GM12801 (cell line): ENCODE measurements around the gene RAD23A.

Experiments used
- TF ChIP-seq, protein P1 (sequence below): IDR thresholded peaks from one replicate; pipeline ENCODE4 v1.5.1; 2011; ENCODE audit warnings: control low read depth; ENCODE audit not compliant: insufficient read length; ENCODE audit errors: extremely low read depth

The RAD23A gene

GRCh38 chr19:12945479-12946091, at the start of gene RAD23A:
RAD23A (plus strand) TSS chr19:12945862; CDS start chr19:12945949, 87 bp downstream.
- TF ChIP-seq, protein P1, sequence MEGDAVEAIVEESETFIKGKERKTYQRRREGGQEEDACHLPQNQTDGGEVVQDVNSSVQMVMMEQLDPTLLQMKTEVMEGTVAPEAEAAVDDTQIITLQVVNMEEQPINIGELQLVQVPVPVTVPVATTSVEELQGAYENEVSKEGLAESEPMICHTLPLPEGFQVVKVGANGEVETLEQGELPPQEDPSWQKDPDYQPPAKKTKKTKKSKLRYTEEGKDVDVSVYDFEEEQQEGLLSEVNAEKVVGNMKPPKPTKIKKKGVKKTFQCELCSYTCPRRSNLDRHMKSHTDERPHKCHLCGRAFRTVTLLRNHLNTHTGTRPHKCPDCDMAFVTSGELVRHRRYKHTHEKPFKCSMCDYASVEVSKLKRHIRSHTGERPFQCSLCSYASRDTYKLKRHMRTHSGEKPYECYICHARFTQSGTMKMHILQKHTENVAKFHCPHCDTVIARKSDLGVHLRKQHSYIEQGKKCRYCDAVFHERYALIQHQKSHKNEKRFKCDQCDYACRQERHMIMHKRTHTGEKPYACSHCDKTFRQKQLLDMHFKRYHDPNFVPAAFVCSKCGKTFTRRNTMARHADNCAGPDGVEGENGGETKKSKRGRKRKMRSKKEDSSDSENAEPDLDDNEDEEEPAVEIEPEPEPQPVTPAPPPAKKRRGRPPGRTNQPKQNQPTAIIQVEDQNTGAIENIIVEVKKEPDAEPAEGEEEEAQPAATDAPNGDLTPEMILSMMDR = no peak

DNA sequence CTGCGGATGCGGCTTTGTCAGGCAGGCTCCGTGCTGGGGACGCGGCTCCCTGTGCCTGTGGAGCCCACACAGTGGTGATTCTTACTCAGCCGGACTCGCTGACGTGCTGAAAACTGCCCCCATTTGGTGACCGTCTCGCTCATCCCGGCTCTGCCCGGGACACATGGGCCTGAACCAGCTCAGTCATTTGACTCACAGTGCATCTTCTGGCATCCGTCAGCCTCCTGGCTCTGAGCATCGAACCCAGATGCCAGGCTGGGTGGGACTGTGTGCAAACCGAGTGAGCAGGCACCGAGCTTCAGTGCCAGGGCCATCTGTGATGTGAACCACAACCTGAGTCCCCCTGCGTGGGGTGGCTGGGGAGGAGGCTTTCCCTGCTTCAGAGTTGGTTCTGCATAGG, 49.2 kb upstream of the RAD23A start:
- TF ChIP-seq, protein P1 = no peak

GRCh38 chr19:12899891-12900518, 45.7 kb upstream of the RAD23A start:
- TF ChIP-seq, protein P1 = no peak

DNA sequence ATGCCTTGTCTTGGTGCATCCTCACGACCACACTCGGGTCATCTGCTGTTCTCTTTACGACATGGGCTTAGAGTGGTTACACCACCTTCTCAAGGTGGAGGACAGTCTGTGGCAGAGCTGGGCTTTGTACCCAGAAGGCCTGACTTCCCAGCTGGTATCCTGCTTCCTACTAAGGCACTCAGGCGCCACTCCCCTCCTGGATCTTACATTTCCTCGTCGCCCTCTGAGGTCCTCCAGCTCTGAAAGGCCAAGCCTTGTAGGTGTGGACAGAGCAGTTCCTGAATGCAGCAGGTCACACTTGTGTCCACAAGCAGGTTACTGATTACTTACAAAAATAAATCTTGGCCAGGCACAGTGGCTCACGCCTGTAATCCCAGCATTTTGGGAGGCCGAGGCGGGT, 38.5 kb upstream of the RAD23A start:
- TF ChIP-seq, protein P1 = no peak

GRCh38 chr19:12912571-12912970, 33.1 kb upstream of the RAD23A start:
- TF ChIP-seq, protein P1 = no peak

DNA sequence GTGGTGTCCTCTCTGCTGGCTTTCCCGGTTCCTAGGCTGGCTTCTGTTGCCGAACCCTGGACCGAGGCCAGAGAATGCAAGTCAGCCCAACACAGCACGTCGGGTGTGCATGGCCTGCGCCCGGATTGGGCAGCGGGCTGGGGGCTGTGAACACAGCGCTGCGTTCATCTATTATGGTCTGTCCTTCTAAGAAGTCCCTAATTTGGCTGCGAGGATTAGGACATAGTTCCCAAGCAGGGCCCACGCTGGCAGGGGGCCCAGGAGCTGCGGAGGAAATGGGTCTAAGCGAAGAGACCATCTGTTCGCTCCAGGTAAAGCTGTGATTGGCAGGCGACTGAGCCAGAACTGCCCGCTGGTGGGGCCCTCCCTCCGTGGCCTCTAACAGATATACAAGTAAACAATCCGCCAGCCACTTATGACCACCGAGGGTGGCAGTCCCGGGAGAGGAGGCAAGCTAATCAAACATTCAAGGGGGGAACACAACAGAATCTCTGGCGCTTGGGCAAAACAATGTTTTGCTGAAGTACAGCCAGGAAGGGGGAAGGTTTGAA, 32.6 kb upstream of the RAD23A start:
- TF ChIP-seq, protein P1 = no peak

DNA sequence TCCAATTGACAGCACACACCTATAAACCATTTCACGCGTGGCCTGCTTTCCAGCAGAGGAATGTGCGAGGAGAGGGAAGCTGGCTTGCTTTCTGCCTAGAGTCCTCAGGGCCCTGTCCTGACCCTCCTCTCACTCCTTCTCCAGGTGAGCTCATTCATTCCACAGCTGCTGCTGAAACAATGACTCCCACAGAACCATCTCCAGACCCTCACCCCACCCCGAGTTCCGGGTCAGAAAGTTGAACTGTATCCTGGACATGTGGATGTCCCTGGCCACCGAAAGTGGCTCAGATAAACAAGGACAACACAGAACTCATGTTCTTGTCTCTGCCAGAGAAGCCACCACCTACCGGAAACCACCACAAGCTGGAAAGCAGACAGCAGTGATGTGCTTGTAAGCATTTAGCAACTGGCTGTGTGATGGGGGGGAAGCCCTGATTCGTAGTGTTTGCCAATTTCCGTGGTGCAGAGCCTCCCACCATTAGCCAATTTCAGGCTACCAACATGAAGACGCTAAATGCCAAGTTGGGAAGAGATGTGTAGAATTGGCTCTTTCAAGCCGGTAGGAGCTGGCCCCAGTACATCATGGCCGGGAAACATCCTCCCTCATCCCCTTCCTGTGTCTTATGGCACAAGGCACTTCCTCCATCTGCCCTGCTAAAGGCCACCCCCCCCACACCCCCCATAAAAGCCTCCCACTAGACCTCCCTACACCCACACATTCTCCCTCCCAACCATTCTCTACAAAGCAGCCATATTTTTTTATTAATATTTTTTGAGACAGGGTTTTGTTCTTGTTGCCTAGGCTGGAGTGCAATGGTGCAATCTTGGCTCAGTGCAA, 31.6 kb upstream of the RAD23A start:
- TF ChIP-seq, protein P1 = no peak
